ENCODE data around the gene SEMA5B.

DNA sequence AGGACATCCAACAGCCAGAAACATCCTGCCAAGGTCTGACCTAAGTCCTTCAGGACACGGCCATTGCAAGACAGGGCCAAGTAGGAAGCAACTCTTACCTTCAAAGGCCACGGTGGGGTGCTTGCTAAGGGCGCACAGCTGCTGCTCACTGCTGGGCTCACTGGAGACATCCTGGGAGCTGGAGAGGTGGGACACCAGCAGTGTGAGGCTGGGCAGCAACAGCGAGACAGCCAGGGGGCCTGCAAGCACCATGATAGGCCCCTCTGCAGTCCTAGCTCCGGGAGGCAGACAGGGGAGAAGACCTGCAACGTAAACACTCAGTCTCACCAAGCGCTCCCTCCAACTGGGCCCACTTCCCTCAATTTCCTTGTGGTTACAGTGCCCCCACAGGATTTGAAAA lies 79.2 kb downstream of the SEMA5B start:
- no peak for TF ChIP-seq EZH2 (IDR thresholded peaks at IDR 0.05; ENCODE audit: low read length)
- TF ChIP-seq, protein P1, sequence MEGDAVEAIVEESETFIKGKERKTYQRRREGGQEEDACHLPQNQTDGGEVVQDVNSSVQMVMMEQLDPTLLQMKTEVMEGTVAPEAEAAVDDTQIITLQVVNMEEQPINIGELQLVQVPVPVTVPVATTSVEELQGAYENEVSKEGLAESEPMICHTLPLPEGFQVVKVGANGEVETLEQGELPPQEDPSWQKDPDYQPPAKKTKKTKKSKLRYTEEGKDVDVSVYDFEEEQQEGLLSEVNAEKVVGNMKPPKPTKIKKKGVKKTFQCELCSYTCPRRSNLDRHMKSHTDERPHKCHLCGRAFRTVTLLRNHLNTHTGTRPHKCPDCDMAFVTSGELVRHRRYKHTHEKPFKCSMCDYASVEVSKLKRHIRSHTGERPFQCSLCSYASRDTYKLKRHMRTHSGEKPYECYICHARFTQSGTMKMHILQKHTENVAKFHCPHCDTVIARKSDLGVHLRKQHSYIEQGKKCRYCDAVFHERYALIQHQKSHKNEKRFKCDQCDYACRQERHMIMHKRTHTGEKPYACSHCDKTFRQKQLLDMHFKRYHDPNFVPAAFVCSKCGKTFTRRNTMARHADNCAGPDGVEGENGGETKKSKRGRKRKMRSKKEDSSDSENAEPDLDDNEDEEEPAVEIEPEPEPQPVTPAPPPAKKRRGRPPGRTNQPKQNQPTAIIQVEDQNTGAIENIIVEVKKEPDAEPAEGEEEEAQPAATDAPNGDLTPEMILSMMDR (optimal IDR thresholded peaks at IDR 0.05 in 1 of 3, IDR thresholded peaks at IDR 0.05 in 1 of 3, conservative IDR thresholded peaks at IDR 0.05 in 1 of 3; ENCODE audit: extremely low read depth in 1 of 3, insufficient read depth in 2 of 3, low read length in 3 of 3) = peak in 1 of 3 experiments; percentile 9
